NCI-H226 (cell line): ENCODE measurements around the gene TTPAL.

Experiments
- DNase-seq: peaks from one replicate; pipeline ENCODE4 v3.0.0-alpha.2; 2015

The TTPAL gene, protein sequence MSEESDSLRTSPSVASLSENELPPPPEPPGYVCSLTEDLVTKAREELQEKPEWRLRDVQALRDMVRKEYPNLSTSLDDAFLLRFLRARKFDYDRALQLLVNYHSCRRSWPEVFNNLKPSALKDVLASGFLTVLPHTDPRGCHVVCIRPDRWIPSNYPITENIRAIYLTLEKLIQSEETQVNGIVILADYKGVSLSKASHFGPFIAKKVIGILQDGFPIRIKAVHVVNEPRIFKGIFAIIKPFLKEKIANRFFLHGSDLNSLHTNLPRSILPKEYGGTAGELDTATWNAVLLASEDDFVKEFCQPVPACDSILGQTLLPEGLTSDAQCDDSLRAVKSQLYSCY

DNA sequence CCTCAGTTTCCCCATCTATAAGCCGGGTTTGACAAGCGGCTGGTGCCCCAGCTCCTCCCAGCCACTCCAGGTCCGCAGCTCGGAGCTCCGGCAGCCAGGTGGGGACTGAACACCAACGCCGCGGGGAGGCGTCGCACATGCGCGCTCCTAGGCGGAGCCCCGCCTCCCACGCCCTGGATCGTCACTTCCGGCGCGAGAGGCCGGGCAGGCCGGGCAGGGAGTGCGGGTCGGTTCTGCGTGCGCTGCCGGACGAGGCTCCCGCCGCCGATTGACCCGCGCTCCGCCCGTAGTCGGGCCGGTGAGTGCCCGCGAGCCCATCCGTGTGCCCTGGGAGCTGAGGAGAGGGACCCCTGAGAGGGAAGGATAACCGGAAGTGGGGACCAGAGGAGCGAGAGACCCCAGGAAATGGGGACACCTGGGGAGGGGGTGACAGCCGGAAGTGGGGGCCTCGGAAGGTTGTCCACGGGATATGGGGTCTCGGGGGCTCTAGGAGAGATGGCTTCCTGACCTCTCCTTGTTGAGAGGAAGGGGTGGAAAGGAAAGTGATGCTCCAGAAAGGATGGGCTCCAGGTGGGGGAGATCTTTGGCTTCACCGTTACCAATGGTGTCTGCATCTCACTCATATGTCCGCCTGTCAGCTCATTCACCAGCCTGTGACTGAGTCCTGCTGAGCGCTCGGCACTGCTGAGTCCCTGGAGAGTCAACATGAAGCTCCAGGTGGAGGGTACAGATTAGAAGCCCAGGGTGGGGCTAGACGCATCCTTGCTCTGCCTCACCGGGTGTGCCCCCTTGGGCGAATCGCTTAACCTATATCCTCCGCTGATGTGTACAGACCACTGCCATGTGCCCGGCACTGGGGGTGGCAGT lies at the start of gene TTPAL:
TTPAL (plus strand) TSS at position 181 of the 867 bp plus-strand sequence. CDS start 4,126 bp downstream, outside the sequence.
- DNase-seq = peak; percentile 84

DNA sequence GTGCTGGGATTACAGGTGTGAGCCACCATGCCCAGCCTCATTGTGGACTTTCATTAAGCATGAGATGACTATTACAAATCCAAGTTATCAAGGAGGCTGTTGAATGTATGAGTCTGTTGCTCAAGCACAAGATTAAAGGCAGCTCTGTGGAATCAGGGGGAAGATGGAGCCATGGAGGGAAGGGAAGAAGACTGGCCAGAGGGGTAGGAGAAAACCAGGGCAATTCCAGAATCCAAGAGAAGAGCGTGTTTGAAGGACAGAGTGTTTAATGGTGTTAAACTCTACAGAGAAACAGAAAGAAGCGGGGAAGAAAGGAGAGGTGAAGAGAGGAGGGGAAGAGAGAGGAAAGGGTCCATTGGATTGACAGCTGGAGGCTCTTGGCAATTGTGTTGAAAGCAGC lies 49.8 kb upstream of the TTPAL start:
- DNase-seq = no peak

DNA sequence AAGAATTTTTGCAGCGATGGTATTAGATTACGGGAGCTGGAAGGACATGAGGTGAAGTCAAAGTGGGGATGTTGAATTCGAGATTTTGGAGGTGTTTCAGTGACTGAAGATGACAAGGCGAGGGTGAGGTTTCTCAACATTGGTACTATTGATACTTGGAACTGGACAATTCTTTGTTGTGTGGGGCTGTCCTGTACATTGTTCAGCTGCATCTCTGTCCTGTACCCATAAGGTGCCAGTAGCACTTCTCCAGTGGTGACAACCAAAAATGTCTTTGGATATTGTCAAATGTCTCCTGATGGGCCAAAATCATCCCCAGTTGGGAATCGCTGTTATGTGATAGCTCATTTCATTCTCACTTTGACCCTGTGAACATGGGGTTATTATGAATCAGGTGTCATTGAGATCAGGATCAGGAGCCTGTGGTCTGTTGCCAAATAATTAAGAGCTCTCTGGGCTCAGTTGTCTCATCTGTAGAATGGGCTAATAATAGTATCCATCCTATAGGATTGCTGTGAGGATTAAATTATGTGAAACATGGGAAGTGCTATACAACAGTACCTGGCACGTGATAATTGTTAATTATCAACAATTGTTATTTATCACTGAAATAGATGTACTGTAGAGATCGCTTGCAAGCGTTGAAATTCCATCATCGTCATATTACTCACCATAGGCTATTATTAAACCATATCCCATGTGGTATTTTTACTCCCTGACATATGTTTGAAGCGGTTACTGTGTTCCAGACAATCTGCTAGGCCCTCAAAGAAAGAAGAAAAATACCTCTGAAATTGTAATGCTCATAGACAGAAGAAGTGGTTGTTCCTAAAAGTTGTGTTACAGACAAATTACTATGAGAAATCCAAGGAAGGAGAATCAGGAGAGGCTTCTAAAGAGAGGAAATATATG lies 48.5 kb upstream of the TTPAL start:
- DNase-seq = no peak

DNA sequence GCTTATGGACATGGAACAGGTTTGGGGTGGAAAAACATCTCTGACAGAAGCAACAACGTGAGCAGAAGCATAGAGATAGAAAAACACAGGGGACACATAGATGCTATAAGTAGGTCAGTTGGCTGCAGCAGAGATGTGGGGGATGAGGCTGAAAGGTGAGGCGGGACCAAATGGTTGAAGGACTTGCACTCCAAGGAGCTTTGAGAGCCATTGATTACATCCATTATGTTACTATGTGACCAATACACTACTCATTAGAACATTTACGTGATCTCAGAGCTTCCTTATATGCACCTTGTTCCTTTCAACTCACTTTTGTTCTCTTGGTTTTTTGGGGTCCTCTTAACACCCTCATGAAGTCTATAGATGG lies 47.9 kb upstream of the TTPAL start:
- no peak for DNase-seq

DNA sequence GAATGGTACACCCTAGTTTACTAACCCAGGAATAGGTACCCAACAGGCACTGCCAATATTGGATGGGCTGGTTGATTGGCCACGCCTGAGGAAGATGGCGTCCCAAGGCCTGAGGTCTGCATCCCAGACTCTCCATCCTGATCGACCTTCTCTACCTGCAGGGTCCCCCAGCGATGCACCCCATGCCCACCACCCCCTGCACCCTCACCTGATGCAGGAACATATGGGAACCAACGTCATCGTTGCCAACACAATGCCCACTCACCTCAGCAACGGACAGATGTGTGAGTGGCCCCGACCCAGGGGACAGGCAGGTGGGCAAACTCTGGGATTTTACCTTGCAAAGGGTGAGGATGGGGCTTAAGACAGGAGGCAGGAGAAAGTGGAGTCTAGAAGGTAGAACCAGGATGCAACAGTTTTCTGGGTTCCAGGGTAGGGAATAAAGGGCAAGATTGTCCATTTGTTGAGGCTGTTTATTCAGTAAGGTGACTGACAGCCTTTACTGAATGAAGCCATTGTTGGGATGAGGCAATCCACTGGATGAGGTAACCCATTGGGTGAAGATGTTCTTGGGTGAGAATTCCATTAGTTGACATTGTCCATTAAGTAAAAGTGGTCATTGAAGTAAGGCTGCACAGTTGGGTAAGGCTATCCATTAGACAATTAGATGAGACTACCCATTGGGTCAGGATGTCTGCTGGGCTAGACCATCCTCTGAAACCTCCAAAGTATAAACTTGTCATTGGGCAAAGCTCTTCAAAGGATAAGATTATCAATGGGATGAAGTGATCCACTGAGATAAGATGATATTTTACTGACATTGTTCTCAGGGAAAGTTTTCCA lies 47.3 kb upstream of the TTPAL start:
- DNase-seq = no peak

DNA sequence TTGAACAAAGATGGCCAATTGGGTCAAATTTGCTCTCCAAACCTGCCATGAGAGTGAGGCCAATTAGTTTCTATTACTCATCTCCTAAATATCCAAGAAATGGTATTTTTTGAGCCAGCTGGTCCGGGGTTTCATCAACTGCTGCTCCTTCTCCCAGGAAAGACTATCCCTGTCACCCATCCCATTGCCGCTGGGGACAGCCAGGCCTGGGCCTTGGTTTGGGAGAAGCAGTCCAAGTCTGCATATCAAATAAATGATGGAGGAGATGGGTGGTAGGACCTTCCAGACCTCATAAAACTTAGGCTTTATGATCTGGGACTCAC lies 46.7 kb upstream of the TTPAL start:
- DNase-seq = no peak

DNA sequence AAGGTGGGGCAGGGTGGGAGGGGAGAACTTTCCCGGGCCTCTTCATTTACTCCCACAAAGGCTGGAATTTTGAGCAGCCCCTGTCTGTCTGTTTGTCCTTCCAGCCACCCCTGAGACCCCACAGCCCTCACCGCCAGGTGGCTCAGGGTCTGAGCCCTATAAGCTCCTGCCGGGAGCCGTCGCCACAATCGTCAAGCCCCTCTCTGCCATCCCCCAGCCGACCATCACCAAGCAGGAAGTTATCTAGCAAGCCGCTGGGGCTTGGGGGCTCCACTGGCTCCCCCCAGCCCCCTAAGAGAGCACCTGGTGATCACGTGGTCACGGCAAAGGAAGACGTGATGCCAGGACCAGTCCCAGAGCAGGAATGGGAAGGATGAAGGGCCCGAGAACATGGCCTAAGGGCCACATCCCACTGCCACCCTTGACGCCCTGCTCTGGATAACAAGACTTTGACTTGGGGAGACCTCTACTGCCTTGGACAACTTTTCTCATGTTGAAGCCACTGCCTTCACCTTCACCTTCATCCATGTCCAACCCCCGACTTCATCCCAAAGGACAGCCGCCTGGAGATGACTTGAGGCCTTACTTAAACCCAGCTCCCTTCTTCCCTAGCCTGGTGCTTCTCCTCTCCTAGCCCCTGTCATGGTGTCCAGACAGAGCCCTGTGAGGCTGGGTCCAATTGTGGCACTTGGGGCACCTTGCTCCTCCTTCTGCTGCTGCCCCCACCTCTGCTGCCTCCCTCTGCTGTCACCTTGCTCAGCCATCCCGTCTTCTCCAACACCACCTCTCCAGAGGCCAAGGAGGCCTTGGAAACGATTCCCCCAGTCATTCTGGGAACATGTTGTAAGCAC lies 46.0 kb upstream of the TTPAL start:
- no peak for DNase-seq

DNA sequence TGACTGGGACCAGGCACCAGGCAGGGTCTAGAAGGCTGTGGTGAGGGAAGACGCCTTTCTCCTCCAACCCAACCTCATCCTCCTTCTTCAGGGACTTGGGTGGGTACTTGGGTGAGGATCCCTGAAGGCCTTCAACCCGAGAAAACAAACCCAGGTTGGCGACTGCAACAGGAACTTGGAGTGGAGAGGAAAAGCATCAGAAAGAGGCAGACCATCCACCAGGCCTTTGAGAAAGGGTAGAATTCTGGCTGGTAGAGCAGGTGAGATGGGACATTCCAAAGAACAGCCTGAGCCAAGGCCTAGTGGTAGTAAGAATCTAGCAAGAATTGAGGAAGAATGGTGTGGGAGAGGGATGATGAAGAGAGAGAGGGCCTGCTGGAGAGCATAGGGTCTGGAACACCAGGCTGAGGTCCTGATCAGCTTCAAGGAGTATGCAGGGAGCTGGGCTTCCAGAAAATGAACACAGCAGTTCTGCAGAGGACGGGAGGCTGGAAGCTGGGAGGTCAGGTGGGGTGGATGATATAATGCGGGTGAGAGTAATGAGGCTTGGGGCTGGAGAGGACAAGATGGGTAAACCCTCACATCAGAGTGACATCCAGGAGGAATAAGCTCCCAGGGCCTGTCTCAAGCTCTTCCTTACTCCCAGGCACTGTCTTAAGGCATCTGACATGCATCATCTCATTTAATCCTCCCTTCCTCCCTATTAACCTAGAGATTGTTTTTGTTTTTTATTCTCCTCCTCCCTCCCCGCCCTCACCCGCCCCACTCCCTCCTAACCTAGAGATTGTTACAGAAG lies 45.2 kb upstream of the TTPAL start:
- DNase-seq = no peak

DNA sequence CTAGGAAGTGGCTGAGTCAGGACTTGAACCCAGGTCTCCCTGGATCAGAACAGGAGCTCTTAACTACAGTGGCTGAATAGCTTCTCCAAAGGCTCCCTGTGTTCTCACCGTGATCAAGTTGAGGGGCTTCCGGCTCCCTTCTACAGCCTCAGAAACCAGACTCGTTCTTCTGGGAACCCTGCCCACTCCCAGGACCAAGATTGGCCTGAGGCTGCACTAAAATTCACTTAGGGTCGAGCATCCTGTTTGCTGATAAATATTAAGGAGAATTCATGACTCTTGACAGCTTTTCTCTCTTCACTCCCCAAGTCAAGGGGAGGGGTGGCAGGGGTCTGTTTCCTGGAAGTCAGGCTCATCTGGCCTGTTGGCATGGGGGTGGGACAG lies 44.6 kb upstream of the TTPAL start:
- no peak for DNase-seq

DNA sequence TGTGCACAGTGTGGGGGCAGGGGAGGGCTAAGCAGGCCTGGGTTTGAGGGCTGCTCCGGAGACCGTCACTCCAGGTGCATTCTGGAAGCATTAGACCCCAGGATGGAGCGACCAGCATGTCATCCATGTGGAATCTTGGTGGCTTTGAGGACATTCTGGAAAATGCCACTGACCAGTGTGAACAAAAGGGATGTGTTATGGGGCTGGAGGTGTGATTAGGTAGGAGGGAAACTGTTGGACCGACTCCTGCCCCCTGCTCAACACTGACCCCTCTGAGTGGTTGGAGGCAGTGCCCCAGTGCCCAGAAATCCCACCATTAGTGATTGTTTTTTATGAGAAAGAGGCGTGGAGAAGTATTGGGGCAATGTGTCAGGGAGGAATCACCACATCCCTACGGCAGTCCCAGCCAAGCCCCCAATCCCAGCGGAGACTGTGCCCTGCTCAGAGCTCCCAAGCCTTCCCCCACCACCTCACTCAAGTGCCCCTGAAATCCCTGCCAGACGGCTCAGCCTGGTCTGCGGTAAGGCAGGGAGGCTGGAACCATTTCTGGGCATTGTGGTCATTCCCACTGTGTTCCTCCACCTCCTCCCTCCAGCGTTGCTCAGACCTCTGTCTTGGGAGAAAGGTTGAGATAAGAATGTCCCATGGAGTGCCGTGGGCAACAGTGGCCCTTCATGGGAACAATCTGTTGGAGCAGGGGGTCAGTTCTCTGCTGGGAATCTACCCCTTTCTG lies 44.0 kb upstream of the TTPAL start:
- no peak for DNase-seq

DNA sequence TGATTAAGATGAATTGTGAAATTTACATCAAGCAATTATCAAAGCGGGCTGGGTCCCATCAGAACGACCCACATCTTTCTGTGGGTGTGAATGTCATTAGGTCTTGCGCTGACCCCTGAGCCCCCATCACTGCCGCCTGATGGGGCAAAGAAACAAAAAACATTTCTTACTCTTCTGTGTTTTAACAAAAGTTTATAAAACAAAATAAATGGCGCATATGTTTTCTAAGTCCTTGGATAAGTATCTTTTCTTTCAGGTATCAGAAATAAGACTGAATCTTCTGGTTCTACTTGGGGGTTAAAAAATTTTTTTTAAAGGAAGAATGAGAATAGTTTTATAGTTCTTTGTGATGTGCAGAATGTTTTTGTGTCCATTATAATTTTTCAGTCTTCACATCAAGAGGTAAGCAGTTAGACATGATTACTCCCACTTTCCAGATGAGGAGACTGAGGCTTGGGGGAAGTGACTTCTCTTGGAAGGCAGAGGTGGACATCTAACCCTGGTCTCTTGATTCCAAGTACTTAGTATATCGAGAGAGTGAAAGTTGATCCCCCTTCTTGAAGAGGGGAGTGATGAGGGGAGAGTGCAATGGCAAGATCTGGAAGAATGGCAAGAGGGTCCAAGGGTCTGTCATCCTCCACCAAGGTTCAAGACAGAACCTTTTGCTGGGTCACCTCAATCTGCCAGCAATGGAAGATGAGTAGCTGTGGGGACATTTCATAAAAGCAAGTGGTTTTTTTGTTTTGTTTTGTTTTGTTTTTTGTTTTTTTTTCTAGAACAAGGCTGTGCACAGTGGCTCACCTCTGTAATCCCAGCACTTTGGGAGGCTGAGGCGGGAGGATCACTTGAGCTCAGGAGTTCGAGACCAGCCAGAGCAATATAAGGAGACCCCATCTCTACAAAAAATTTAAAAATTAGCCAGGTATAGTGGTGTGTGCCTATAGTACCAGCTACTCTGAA lies 42.8 kb upstream of the TTPAL start:
- no peak for DNase-seq

DNA sequence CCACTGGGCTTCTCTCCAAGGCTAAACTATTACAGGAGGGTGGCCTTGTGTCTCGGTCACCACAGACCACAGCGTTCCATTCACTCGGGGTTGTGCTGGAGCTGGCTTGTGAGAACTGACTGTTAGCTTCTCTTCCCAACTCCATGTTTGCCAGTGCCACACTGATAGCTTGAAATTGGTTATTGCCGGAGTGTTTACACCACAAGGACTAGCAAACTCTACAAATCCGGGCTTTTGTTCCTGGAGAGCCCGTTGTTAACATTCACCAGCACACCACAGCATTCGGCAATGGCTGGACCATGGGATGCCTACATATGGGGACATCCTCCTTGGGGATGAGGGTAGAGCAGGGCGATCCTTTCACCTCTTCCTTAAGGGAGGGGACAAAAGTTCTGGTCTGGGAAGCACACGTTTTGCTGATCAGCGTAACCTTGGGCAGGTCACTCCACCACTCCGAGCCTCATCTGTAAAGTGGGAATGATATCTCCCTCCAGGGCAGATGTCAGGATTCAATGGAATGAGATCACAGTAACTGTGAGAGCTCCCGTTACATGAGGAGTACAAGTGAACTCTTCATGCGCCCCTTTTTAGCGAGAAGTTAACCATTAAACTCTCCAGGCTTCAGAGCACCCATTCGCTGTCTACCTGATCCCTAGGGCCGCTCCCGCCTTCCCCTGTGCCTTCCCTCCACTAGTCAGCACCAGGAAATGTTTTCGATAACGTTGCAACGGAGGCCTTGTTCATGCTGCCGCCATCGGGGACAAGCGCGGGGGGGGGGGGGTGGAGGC lies 41.7 kb upstream of the TTPAL start:
- DNase-seq = no peak

DNA sequence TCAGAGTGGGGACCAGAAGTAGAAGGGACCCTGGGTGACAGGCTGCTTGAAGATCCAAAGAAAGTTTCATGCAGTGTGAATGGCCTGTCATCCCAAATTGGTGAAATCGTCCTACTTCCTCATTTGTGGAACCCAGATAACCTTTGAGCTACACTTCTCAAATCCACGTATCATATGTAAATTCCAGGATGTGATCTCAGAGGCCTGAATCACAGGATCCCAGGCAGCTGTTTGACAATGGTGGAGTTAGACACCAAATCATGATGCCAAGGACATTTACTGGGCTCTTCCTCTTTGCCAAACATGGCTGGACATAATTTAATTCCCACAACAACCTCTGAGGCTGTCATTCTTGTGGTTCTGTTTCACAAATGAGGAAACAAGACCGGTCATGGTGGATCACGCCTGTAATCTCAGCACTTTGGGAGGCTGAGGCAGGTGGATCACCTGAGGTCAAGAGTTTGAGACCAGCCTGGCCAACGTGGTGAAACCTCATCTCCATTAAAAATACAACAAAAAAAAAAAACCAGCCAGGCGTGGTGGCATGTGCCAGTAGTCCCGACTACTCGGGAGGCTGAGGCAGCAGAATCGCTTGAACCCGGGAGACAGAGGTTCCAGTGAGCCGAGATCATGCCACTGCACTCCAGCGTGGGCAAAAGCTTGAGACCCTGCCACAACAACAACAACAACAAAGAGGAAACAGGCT lies 39.9 kb upstream of the TTPAL start:
- peak; percentile 7 for DNase-seq

DNA sequence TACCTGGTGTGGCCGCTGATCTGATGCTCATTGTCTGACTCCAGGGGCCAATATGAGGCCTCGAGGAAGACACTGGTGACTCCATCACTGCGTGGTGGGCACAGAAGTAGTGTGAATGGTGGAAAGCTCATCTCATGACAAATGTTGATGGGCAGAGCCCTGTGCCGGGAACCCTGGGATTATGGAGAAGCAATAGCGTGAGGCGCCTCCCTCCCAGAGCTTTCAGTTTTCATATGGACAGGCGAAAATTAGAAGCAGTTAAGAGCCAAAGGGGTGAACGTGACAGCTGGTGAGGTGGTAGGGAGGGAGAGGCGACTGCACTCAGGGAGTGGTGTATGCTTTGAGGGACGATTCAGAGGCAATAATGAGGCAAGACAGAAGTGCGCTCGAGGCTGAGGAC lies 39.3 kb upstream of the TTPAL start:
- DNase-seq = no peak

DNA sequence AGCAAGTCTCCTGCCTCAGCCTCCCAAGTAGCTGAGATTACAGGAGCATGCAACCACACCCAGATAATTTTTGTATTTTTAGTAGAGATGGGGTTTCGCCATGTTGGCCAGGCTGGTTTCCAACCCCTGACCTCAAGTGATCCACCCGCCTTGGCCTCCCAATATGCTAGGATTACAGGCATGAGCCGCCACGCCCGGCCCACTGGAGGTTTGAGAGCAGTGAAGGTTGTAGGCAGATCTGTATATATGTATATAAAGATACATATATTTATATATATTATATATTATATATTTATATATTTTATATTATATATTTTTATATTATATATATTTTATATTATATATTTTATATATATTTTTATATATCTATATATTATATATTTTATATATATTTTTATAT lies 38.2 kb upstream of the TTPAL start:
- no peak for DNase-seq

DNA sequence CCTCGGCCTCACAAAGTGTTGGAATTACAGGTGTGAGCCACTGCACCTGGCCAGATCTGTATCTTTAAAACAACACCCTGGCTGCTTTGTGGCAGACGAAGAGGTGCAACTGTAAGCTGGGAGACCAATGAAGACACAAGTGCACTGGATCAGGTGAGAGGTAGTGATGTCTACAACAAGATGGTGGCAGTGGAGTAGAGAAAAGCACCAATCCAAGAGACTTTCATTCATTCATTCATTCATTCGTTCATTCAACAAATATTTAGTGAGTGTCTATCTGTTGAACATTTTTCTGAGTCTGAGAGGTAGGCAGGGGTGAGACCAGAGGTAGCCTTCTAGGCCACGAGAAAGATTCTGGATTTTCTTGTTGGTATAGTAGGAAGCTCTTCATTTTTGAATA lies 36.9 kb upstream of the TTPAL start:
- no peak for DNase-seq

DNA sequence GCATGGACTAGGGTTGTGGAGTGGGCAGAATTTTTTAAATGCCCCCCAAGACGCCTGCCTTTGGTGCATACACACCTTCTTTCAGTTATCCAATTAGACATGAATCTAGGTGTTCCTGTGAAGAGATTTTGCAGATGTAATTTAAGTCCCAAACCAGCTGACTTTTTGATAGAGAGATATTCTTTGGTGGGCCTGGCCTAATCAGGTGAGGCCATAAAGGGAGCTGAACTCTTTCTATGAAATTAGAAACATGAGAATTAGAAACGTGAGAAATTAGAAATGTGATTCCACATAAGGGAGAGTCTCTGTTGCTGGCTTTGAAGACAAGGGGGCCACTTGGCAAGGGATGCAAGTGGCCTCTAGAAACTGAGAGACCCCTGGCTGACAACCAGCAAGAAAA lies 36.4 kb upstream of the TTPAL start:
- DNase-seq = no peak
